HCT116 (cell line): Measurements from ENCODE around the gene SPATC1L. TPM values are rescaled to one million over a fixed set of nuclear protein-coding genes. Genes with fewer than 3 reads are reported as not detected.

Experiments used
- ATAC-seq: fragments of 200-7000 bp; cut with Tn5 transposase; 2 replicates; pipeline ENCODE4 v1.9.1; 2020; ENCODE audit warnings: mild to moderate bottlenecking, moderate library complexity
- BruUV-seq: library from RNA; stranded (reverse); fragments of 400-500 nt; replicated peaks from 2 replicates; lab custom pipeline; 2021; lab: Mats Ljungman, UMichigan
- CTCF ChIA-PET: fragments of 300-600 bp; sonication (Branson Sonifier 250); formaldehyde crosslinking; loops from one replicate; lab custom pipeline; 2021; ENCODE audit warnings: antibody characterized with exemption; lab: Charles Lee
- POLR2A ChIA-PET: fragments of 300-600, 350-600 bp; sonication (Branson Sonifier 250); formaldehyde crosslinking; loops from one replicate; lab custom pipeline; 2021; ENCODE audit warnings: antibody characterized with exemption; lab: Charles Lee
- RAD21 ChIA-PET, 2 experiments: fragments of 300-600 bp; sonication (Branson Sonifier 250); formaldehyde crosslinking; loops; one replicate each; lab custom pipeline; 2023; ENCODE audit warnings: low total read pairs in 2 of 2; ENCODE audit not compliant: uncharacterized antibody in 2 of 2, unreplicated experiment in 2 of 2, low non-redundant PET in 1 of 2; lab: Charles Lee
- DNase-seq: peaks from one replicate; pipeline ENCODE4 v3.0.0-alpha.2; 2010; ENCODE audit warnings: low read depth, low spot score
- H2AFZ ChIP-seq: fragments of 200-600 bp; shearing (Covaris generic), sonication (generic); 2 replicates; pipeline ENCODE4 v1.6.1; 2017; ENCODE audit warnings: low read depth, mixed run types, mixed read lengths, antibody characterized with exemption, low read length; ENCODE audit not compliant: poor library complexity, severe bottlenecking
- H3K27ac ChIP-seq: 2 replicates; pipeline ENCODE4 v1.5.1; 2012; ENCODE audit warnings: low read depth, low read length
- H3K27me3 ChIP-seq: fragments of 200-600 bp; sonication (generic); 2 replicates; pipeline ENCODE4 v1.6.1; 2016; ENCODE audit warnings: mixed run types, low read length, mixed read lengths; ENCODE audit not compliant: insufficient read depth
- H3K36me3 ChIP-seq, 2 experiments: fragments of 200-500 bp in 1 of 2; fragments of 200-600 bp in 1 of 2; sonication (Bioruptor generic) in 1 of 2; sonication (generic) in 1 of 2; 2 replicates each; pipeline versions ENCODE4 v1.5.1 to v1.6.1; 2014 to 2016; ENCODE audit warnings: low read length in 2 of 2, inconsistent platforms in 1 of 2, mixed read lengths in 1 of 2, mixed run types in 1 of 2; ENCODE audit not compliant: insufficient read depth in 2 of 2, control insufficient read depth in 1 of 2
- H3K4me1 ChIP-seq, 2 experiments: fragments of 200-600 bp in 1 of 2; sonication (generic) in 1 of 2; 2 replicates each; pipeline versions ENCODE4 v1.5.1 to v1.6.1; 2012 to 2017; ENCODE audit warnings: low read length in 2 of 2, inconsistent platforms in 1 of 2, mild to moderate bottlenecking in 1 of 2, mixed read lengths in 1 of 2, mixed run types in 1 of 2, moderate library complexity in 1 of 2; ENCODE audit not compliant: insufficient read depth in 2 of 2, control insufficient read depth in 1 of 2
- H3K4me2 ChIP-seq: fragments of 200-600 bp; sonication (generic); 2 replicates; pipeline ENCODE4 v1.6.1; 2017; ENCODE audit warnings: mixed run types, low read length, mixed read lengths
- H3K4me3 ChIP-seq, 2 experiments: fragments of 200-600 bp in 1 of 2; sonication (generic) in 1 of 2; replicated peaks in 1 of 2; 2 replicates each; pipeline ENCODE4 v1.5.1; 2011 to 2016; ENCODE audit warnings: low read length in 2 of 2, control low read depth in 1 of 2, low read depth in 1 of 2, mild to moderate bottlenecking in 1 of 2, mixed read lengths in 1 of 2, mixed run types in 1 of 2
- H3K79me2 ChIP-seq: fragments of 200-600 bp; sonication (generic); 2 replicates; pipeline ENCODE4 v1.6.1; 2017; ENCODE audit warnings: mild to moderate bottlenecking, mixed run types, low read length, moderate library complexity, mixed read lengths; ENCODE audit not compliant: insufficient read depth
- H3K9ac ChIP-seq: fragments of 200-600 bp; sonication (generic); 2 replicates; pipeline ENCODE4 v1.6.1; 2016; ENCODE audit warnings: low read length, mixed read lengths
- H3K9me2 ChIP-seq: fragments of 200-600 bp; sonication (generic), shearing (Covaris generic); 2 replicates; pipeline ENCODE4 v1.6.1; 2017; ENCODE audit warnings: mixed run types, mild to moderate bottlenecking, moderate library complexity; ENCODE audit not compliant: insufficient read depth
- H3K9me3 ChIP-seq, 2 experiments: fragments of 200-500 bp in 1 of 2; fragments of 200-600 bp in 1 of 2; sonication (Bioruptor generic) in 1 of 2; sonication (generic) in 1 of 2; 2 replicates each; pipeline ENCODE4 v1.6.1; 2014 to 2017; ENCODE audit warnings: low read length in 2 of 2, mixed read lengths in 2 of 2, inconsistent platforms in 1 of 2, low read depth in 1 of 2, mild to moderate bottlenecking in 1 of 2, mixed run types in 1 of 2, moderate library complexity in 1 of 2; ENCODE audit not compliant: control insufficient read depth in 1 of 2, insufficient read depth in 1 of 2
- H4K20me1 ChIP-seq: fragments of 200-600 bp; sonication (generic), shearing (Covaris generic); 2 replicates; pipeline ENCODE4 v1.6.1; 2017; ENCODE audit warnings: mixed run types, mild to moderate bottlenecking, moderate library complexity; ENCODE audit not compliant: insufficient read depth
- CEBPB ChIP-seq: IDR thresholded peaks from 2 replicates; pipeline ENCODE4 v1.6.1; 2012; ENCODE audit warnings: low read depth
- CTCF ChIP-seq, 3 experiments: fragments of 200-600 bp in 1 of 3; sonication (generic) in 1 of 3; IDR thresholded peaks in 2 of 3; conservative IDR thresholded peaks in 1 of 3; 2 replicates each; pipeline ENCODE4 v1.5.1; 2012 to 2017; ENCODE audit warnings: low read depth in 2 of 3, low read length in 2 of 3, antibody characterized with exemption in 1 of 3, borderline replicate concordance in 1 of 3, control low read depth in 1 of 3, mild to moderate bottlenecking in 1 of 3, mixed read lengths in 1 of 3, mixed run types in 1 of 3, moderate library complexity in 1 of 3; ENCODE audit not compliant: insufficient read depth in 1 of 3
- ELF1 ChIP-seq: IDR thresholded peaks from 2 replicates; pipeline ENCODE4 v1.6.1; 2012; ENCODE audit warnings: low read depth, borderline replicate concordance
- FOSL1 ChIP-seq: IDR thresholded peaks from 2 replicates; pipeline ENCODE4 v1.6.1; 2012; ENCODE audit warnings: low read depth
- JUND ChIP-seq: IDR thresholded peaks from 2 replicates; pipeline ENCODE4 v1.6.1; 2012
- RAD21 ChIP-seq: IDR thresholded peaks from 2 replicates; pipeline ENCODE4 v1.6.1; 2012; ENCODE audit warnings: low read depth, mild to moderate bottlenecking
- intact Hi-C: fragments of 100-400 bp; cut with micrococcal nuclease; formaldehyde crosslinking; loops from 2 replicates; pipeline ENCODE4 v1.10.0; 2022
- total RNA-seq: library from RNA; stranded (reverse); gene quantifications from one replicate; pipeline ENCODE4 v1.2.1, GENCODE V29; 2021; ENCODE audit not compliant: unreplicated experiment
- TF ChIP-seq, protein P1 (sequence below): IDR thresholded peaks from 2 replicates; pipeline ENCODE4 v1.6.1; 2011; ENCODE audit warnings: mild to moderate bottlenecking, low read length, moderate library complexity; ENCODE audit not compliant: insufficient replicate concordance; ENCODE audit errors: extremely low read depth

SPATC1L gene
- total RNA-seq, 1 experiment from 2014 or later, result 1.3 TPM

DNA sequence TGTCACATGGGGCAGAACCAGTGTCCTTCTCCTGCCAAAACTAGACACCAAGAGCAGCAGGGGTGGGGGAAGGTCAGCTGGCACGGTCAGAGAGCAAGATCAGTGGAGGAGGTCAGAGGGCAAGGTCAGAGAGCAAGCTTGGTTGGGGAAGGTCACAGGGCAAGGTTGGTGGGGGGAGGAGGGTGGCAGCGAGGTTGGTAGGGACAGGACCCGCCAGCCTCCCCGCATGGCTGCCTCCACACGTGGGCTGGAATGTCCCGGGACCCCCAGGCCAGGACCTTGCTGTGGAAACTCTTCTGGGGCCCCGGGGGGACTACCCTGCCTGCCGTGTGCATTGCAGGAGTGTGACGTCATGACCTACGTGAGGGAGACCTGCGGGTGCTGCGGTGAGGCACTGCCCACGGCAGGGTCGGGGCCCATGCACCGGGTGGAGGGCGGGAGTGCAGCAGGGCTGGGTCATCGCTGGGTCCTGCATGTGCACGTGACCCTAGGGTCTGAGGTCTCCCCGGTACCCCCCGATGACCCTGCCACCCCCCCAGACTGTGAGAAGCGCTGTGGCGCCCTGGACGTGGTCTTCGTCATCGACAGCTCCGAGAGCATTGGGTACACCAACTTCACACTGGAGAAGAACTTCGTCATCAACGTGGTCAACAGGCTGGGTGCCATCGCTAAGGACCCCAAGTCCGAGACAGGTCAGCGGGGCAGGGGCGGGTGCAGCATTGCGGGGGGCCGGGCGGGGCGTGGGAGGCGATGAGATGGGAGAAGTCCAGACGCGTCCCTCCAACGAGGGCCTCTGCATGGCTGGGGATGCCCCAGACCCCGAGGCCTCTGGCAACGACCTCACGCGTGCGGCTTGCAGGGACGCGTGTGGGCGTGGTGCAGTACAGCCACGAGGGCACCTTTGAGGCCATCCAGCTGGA lies 59.1 kb downstream of the SPATC1L start:
- H4K20me1 ChIP-seq, result no peaks in the 10 kb centered on the region
- RAD21 ChIA-PET, result no interaction called here
- no peaks in the 10 kb centered on the region; a peak in 1 of 4 replicates for H3K36me3 ChIP-seq
- no TSS peak for BruUV-seq
- ATAC-seq (no peak), DNase-seq (no peak)
- no peaks in the 10 kb centered on the region for H3K79me2 ChIP-seq
- H3K27me3 ChIP-seq, result no peaks in the 10 kb centered on the region
- no peak overlapping the region for H3K9ac ChIP-seq
- no peak overlapping the region for H3K4me3 ChIP-seq
- no peak overlapping the region for H2AFZ ChIP-seq
- H3K27ac ChIP-seq, result no peak overlapping the region
- intact Hi-C loops, result no loop called here
- TF ChIP-seq FOSL1 (no peak), ELF1 (no peak), CTCF (IDR thresholded peaks at IDR 0.05 in 2 of 3, conservative IDR thresholded peaks at IDR 0.05 in 1 of 3; ENCODE audit: borderline replicate concordance in 1 of 3, insufficient read depth in 1 of 3, low read depth in 2 of 3, low read length in 2 of 3) (no peak), RAD21 (no peak), JUND (no peak), CEBPB (no peak)
- TF ChIP-seq, protein P1, sequence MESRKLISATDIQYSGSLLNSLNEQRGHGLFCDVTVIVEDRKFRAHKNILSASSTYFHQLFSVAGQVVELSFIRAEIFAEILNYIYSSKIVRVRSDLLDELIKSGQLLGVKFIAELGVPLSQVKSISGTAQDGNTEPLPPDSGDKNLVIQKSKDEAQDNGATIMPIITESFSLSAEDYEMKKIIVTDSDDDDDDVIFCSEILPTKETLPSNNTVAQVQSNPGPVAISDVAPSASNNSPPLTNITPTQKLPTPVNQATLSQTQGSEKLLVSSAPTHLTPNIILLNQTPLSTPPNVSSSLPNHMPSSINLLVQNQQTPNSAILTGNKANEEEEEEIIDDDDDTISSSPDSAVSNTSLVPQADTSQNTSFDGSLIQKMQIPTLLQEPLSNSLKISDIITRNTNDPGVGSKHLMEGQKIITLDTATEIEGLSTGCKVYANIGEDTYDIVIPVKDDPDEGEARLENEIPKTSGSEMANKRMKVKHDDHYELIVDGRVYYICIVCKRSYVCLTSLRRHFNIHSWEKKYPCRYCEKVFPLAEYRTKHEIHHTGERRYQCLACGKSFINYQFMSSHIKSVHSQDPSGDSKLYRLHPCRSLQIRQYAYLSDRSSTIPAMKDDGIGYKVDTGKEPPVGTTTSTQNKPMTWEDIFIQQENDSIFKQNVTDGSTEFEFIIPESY, result no peak
- H3K9me2 ChIP-seq, result no peaks in the 10 kb centered on the region
- H3K4me1 ChIP-seq, result no peaks in the 10 kb centered on the region
- no peaks in the 10 kb centered on the region for H3K9me3 ChIP-seq
- POLR2A ChIA-PET, result no interaction called here
- no peak overlapping the region for H3K4me2 ChIP-seq
- CTCF ChIA-PET, result interaction anchor here (0.6 kb wide), 1 partner anchor 510 kb away, joined by 3 read pairs; the partner anchor contains the start of gene PRMT2
